ENCODE measurements around the gene CHN2. TPM values are rescaled to one million over a fixed set of nuclear protein-coding genes. Genes with fewer than 3 reads are reported as not detected.

The CHN2 gene
- total RNA-seq, 1 experiment from 2014 or later: 61.2 TPM

GRCh38 chr7:29345590-29345989 lies 151.0 kb downstream of the CHN2 start:
- Histone ChIP-seq H3K4me3 (ENCODE audit: low read depth, low read length, poor library complexity, severe bottlenecking) (no peak overlapping the region), H3K9me3 (ENCODE audit: low read depth, low read length, poor library complexity, severe bottlenecking) (no peaks in the 10 kb centered on the region), H3K4me1 (ENCODE audit: insufficient read depth, low read length, poor library complexity, severe bottlenecking) (peaks cover 74% of the 10 kb centered on the region), H3K36me3 (ENCODE audit: insufficient read depth, low read length, poor library complexity, severe bottlenecking) (no peaks in the 10 kb centered on the region), H3K27ac (ENCODE audit: low read depth, low read length, poor library complexity, severe bottlenecking) (peak overlapping the region; percentile 45), H3K27me3 (replicated peaks; ENCODE audit: insufficient read depth, low read depth, low read length, poor library complexity) (no peaks in the 10 kb centered on the region)
- POLR2A ChIA-PET (ENCODE audit: low non-redundant PET): no interaction called here
- DNase-seq (ENCODE audit: low spot score): peak; percentile 49
- TF ChIP-seq CTCF (conservative IDR thresholded peaks at IDR 0.05; ENCODE audit: low read depth, low read length): peak; percentile 44
- no peak for TF ChIP-seq EZH2 (IDR thresholded peaks at IDR 0.05; ENCODE audit: borderline replicate concordance, low read depth, low read length, poor library complexity, severe bottlenecking)
- BruUV-seq (replicated peaks): no TSS peak
- CTCF ChIA-PET: no interaction called here
- intact Hi-C loops (cut with micrococcal nuclease; ENCODE audit: unreplicated experiment): loop anchor here (10.0 kb wide), 1 partner anchor 151 kb away; the partner anchor contains the start of gene CHN2

- Histone ChIP-seq H3K4me3 (ENCODE audit: low read depth, low read length, poor library complexity, severe bottlenecking) (no peak overlapping the region), H3K36me3 (ENCODE audit: insufficient read depth, low read length, poor library complexity, severe bottlenecking) (no peaks in the 10 kb centered on the region), H3K27me3 (replicated peaks; ENCODE audit: insufficient read depth, low read depth, low read length, poor library complexity) (no peaks in the 10 kb centered on the region), H3K4me1 (ENCODE audit: insufficient read depth, low read length, poor library complexity, severe bottlenecking) (peaks cover 73% of the 10 kb centered on the region), H3K27ac (ENCODE audit: low read depth, low read length, poor library complexity, severe bottlenecking) (peak overlapping the region; percentile 45), H3K9me3 (ENCODE audit: low read depth, low read length, poor library complexity, severe bottlenecking) (no peaks in the 10 kb centered on the region)
- POLR2A ChIA-PET (ENCODE audit: low non-redundant PET): no interaction called here
- CTCF ChIA-PET: no interaction called here
- no peak for TF ChIP-seq EZH2 (IDR thresholded peaks at IDR 0.05; ENCODE audit: borderline replicate concordance, low read depth, low read length, poor library complexity, severe bottlenecking)
- TF ChIP-seq CTCF (conservative IDR thresholded peaks at IDR 0.05; ENCODE audit: low read depth, low read length): no peak
- BruUV-seq (replicated peaks): no TSS peak
- DNase-seq (ENCODE audit: low spot score): no peak
- intact Hi-C loops (cut with micrococcal nuclease; ENCODE audit: unreplicated experiment): loop anchor here (10.0 kb wide), 1 partner anchor 152 kb away; the partner anchor contains the start of gene CHN2
Observed at GRCh38 chr7:29346231-29346978, 151.8 kb downstream of the CHN2 start.

GRCh38 chr7:29349362-29349761 lies 154.8 kb downstream of the CHN2 start:
- intact Hi-C loops (cut with micrococcal nuclease; ENCODE audit: unreplicated experiment): loop anchor here (10.0 kb wide), 1 partner anchor 155 kb away; the partner anchor contains the start of gene CHN2
- ChIA-PET POLR2A (ENCODE audit: low non-redundant PET) (no interaction called here), CTCF (no interaction called here)
- Histone ChIP-seq H3K27me3 (replicated peaks; ENCODE audit: insufficient read depth, low read depth, low read length, poor library complexity) (no peaks in the 10 kb centered on the region), H3K36me3 (ENCODE audit: insufficient read depth, low read length, poor library complexity, severe bottlenecking) (no peaks in the 10 kb centered on the region), H3K9me3 (ENCODE audit: low read depth, low read length, poor library complexity, severe bottlenecking) (no peaks in the 10 kb centered on the region), H3K27ac (ENCODE audit: low read depth, low read length, poor library complexity, severe bottlenecking) (no peak overlapping the region), H3K4me3 (ENCODE audit: low read depth, low read length, poor library complexity, severe bottlenecking) (no peak overlapping the region), H3K4me1 (ENCODE audit: insufficient read depth, low read length, poor library complexity, severe bottlenecking) (peaks cover 54% of the 10 kb centered on the region)
- TF ChIP-seq CTCF (conservative IDR thresholded peaks at IDR 0.05; ENCODE audit: low read depth, low read length) (no peak), EZH2 (IDR thresholded peaks at IDR 0.05; ENCODE audit: borderline replicate concordance, low read depth, low read length, poor library complexity, severe bottlenecking) (no peak)
- DNase-seq (ENCODE audit: low spot score): no peak
- no TSS peak for BruUV-seq (replicated peaks)

All from A673 (cell line).